ENCODE data around the gene KCNQ1.

Gene KCNQ1

GRCh38 chr11:2699531-2700414 is 255.0 kb downstream of the KCNQ1 start, which contains the start of gene KCNQ1OT1:
Gene KCNQ1OT1, minus strand, starts transcription at chr11:2699994.
- peak; percentile 73 to 76 for DNase-seq (ENCODE audit: low read depth in 2 of 2)

- no peak for DNase-seq (ENCODE audit: low read depth in 2 of 2)
Observed at GRCh38 chr11:2700415-2701211, 255.8 kb downstream of the KCNQ1 start.

- no peak for DNase-seq (ENCODE audit: low read depth in 2 of 2)
Observed at GRCh38 chr11:2701230-2701629, 256.4 kb downstream of the KCNQ1 start.

- no peak for DNase-seq (ENCODE audit: low read depth in 2 of 2)
Observed at GRCh38 chr11:2701898-2702434, 257.2 kb downstream of the KCNQ1 start.

- DNase-seq (ENCODE audit: low read depth in 2 of 2), result no peak
Observed at GRCh38 chr11:2702771-2703362, 258.1 kb downstream of the KCNQ1 start.

- no peak for DNase-seq (ENCODE audit: low read depth in 2 of 2)
Observed at GRCh38 chr11:2703363-2704141, 258.7 kb downstream of the KCNQ1 start.

- no peak for DNase-seq (ENCODE audit: low read depth in 2 of 2)
Observed at GRCh38 chr11:2704356-2704755, 259.5 kb downstream of the KCNQ1 start.

GRCh38 chr11:2704896-2705606 is 260.2 kb downstream of the KCNQ1 start:
- no peak for DNase-seq (ENCODE audit: low read depth in 2 of 2)

- DNase-seq (ENCODE audit: low read depth in 2 of 2), result no peak
Observed at GRCh38 chr11:2706321-2706720, 261.5 kb downstream of the KCNQ1 start.

GRCh38 chr11:2707736-2708135 is 262.9 kb downstream of the KCNQ1 start:
- no peak for DNase-seq (ENCODE audit: low read depth in 2 of 2)

GRCh38 chr11:2708151-2708581 is 263.4 kb downstream of the KCNQ1 start:
- DNase-seq (ENCODE audit: low read depth in 2 of 2), result no peak

- DNase-seq (ENCODE audit: low read depth in 2 of 2), result no peak
Observed at GRCh38 chr11:2708757-2709281, 264.0 kb downstream of the KCNQ1 start.

- DNase-seq (ENCODE audit: low read depth in 2 of 2), result no peak
Observed at GRCh38 chr11:2709429-2709828, 264.6 kb downstream of the KCNQ1 start.

GRCh38 chr11:2711161-2711560 is 266.4 kb downstream of the KCNQ1 start:
- DNase-seq (ENCODE audit: low read depth in 2 of 2), result no peak

GRCh38 chr11:2713094-2713493 is 268.3 kb downstream of the KCNQ1 start:
- no peak for DNase-seq (ENCODE audit: low read depth in 2 of 2)

GRCh38 chr11:2713661-2714462 is 269.1 kb downstream of the KCNQ1 start:
- DNase-seq (ENCODE audit: low read depth in 2 of 2), result no peak

- no peak for DNase-seq (ENCODE audit: low read depth in 2 of 2)
Observed at GRCh38 chr11:2714463-2714800, 269.6 kb downstream of the KCNQ1 start.

- DNase-seq (ENCODE audit: low read depth in 2 of 2), result no peak
Observed at GRCh38 chr11:2714871-2715270, 270.1 kb downstream of the KCNQ1 start.

- no peak for DNase-seq (ENCODE audit: low read depth in 2 of 2)
Observed at GRCh38 chr11:2715716-2716350, 271.0 kb downstream of the KCNQ1 start.

Measured in stimulated activated CD8-positive, alpha-beta memory T cell treated with anti-CD3 and anti-CD28 coated beads, Interleukin-15, amount 100 ng/mL, for 4 hours (primary cell).